GM21526 (cell line): ENCODE data around the gene WIPF1.

Experiments
- ATAC-seq: cut with Tn5 transposase; IDR thresholded peaks from one replicate; pipeline ENCODE4 v1.9.1; 2021; ENCODE audit warnings: moderate library complexity; ENCODE audit not compliant: unreplicated experiment, low FRiP score

The WIPF1 gene, protein sequence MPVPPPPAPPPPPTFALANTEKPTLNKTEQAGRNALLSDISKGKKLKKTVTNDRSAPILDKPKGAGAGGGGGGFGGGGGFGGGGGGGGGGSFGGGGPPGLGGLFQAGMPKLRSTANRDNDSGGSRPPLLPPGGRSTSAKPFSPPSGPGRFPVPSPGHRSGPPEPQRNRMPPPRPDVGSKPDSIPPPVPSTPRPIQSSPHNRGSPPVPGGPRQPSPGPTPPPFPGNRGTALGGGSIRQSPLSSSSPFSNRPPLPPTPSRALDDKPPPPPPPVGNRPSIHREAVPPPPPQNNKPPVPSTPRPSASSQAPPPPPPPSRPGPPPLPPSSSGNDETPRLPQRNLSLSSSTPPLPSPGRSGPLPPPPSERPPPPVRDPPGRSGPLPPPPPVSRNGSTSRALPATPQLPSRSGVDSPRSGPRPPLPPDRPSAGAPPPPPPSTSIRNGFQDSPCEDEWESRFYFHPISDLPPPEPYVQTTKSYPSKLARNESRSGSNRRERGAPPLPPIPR

DNA sequence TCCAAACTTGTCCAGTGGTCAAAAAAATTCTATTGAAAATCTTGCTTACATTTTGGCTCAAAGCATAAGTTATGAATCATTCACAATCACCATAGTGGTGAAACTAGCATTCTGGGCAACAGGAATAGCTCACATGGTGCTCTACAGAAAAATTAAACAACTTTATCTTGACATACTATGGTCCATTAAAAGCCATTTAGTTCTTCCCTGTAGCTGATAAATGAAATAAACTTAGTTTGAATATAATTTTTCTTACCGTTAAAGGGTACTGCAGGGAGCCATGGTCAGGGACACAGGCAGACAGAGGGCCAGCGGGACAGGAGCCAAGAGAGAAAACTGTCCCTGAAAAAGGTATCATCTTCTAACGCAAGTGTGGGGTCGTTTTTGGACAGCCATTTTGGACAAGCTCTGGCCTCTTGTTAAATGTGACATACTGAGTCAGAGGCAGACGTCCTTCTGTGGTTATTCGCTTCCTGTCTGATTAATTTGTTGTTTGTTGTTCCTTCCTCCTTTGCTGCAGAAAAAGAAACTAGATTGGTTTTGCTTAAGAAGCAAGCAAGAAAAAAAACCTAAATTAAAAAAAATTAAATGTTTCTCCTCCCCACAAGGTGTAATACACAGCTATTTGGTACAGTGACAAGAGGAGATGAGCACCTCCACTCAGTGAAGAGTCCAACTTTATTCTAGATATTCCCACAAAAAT is at the start of gene WIPF1:
Gene WIPF1 (minus strand): TSS at position 460 of the 703 bp plus-strand sequence. CDS start 12,231 bp downstream, outside the sequence.
- peak; percentile 44 for ATAC-seq

DNA sequence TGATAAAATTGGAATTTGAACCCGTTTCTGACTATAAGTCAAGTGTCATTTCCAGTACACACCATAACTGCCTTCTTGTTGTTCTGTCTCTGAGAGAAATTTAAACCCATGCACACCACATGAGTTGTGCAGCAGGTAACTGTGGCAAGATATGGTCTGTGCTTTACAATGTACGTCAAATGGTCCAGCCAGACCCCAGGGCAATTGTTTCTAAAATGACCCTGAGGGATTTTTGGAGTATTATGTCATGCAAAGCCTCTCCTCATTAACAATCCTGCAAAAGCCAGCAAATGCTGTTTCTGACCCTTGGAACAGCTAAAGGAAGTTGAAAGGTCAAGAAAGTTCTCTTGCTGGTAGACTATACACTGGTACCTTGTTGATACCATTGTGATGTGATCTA is 47.7 kb upstream of the WIPF1 start:
- ATAC-seq: no peak

DNA sequence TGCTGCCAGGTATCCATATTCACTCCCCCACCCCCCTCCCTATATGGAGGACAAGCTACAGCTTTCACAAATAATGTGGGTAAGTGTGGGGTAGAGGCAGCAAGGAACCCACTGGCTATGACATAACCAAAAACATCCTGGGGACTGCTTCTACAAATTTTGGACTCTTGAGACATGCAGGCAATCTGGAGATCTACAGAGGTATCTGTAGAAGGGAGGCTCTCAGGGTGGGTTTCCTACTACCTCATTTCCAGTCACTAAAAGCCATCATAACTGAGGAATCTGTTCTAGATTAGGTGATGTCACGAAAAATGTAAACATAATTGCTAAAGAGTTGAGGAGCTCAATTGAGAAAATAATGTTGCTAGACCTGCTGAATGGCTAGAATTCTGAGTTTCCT is 46.8 kb upstream of the WIPF1 start:
- no peak for ATAC-seq

DNA sequence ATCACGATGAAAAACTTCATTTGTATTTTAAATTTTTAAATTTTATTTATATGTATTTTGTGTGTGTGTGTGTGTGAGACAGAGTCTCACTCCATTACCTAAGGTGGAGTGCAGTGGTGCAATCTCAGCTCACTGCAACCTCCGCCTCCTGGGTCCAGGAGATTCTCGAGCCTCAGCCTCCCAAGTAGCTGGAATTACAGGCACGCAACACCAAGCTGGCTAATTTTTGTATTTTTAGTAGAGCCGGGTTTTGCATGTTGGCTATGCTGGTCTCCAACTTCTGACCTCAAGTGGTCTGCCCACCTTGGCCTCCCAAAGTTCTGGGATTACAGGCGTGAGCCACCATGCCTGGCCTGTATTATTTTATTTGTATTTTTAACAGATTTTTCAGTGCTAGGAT is 45.8 kb upstream of the WIPF1 start:
- ATAC-seq: no peak

DNA sequence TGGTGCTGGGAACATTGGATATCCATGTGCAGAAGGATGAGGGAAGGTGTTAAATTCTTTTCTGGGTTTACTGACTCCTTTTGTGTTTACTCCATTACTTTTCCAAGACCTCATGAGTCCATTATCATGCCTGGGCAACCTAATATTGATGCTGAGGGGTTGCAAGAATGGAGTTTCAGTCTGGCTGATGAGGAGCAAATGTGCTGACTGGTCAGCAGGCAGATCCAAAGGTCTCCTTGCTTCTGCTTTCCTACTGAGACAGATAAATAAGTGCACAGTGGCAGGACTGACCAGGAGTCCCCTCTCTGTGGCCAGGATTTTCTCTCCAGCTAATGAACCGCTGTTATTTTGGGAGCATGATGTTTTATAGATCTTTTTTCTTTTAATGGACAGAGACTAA is 43.6 kb upstream of the WIPF1 start:
- ATAC-seq: no peak

DNA sequence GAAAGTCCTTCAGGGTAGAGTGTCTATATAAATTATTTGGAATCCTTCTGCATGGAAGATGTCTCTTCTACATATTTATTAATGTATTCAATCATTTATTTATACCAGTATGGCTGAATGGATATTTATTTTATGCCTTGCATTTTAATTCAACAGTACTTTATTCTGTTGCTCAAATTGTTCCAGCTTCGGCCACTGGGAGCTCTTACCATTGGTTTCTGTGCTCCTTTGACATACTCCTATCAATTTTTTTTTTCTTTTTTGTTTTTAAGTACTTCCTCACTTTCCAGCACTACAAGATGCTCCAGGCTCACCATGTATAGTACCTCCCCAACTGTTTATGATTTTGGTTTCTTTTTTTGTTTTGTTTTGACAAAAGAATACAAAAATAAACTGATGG is 39.4 kb upstream of the WIPF1 start:
- no peak for ATAC-seq

DNA sequence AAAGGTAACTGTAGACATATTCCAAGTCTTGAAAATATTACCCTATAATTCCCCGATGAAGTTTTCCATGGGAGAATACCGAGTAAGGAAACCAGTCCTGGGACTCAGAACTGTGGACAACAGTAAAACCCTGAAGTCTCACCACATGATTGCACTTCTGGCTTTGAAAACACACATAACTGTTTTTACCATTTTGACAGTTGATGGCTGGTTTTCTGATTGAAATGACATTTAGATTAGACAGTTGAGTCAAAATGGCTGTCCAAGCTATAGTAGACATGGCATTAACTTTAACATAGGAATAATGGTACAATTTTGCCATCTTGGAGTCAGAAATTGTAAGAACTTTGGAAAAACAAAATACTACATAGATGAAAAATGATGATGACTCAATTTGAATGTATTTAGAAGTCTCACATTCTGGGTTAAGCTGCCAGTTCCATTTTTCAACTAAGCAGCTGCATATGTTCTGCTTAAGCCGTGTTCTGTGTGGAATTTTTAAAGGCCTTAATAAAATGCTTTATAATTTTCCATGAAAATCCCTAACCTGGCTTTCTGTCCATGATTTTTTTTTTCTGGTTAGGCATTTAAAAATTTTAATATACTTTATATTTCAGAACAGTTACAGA is 38.3 kb upstream of the WIPF1 start:
- ATAC-seq: no peak

DNA sequence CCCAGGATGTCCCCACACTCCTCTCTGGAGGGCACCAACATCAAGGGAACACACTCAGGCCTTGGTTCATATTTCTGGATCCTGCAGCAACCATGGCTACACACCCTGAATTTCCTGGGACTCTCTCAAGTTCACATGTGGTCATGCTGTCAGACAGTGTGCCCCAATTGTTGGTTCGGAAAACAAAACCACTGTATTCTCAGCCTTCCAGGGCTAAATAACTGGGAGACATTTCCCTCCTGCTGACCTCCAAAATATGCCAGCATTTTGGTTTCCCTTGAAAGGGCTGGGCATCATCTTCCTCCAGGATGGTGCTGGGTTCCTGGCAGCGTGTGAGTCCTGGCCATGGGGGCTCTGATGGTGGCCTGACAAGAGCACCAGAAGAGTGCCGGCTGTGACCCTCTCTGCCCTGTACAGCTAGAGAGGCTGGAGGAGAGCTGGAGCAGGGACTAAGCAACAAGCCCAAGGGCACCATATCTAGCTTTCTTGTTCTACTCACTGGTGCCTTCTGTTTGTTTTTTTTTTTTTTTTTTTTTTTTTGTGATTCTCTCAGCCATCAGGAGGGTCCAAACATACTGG is 37.5 kb upstream of the WIPF1 start:
- ATAC-seq: no peak

DNA sequence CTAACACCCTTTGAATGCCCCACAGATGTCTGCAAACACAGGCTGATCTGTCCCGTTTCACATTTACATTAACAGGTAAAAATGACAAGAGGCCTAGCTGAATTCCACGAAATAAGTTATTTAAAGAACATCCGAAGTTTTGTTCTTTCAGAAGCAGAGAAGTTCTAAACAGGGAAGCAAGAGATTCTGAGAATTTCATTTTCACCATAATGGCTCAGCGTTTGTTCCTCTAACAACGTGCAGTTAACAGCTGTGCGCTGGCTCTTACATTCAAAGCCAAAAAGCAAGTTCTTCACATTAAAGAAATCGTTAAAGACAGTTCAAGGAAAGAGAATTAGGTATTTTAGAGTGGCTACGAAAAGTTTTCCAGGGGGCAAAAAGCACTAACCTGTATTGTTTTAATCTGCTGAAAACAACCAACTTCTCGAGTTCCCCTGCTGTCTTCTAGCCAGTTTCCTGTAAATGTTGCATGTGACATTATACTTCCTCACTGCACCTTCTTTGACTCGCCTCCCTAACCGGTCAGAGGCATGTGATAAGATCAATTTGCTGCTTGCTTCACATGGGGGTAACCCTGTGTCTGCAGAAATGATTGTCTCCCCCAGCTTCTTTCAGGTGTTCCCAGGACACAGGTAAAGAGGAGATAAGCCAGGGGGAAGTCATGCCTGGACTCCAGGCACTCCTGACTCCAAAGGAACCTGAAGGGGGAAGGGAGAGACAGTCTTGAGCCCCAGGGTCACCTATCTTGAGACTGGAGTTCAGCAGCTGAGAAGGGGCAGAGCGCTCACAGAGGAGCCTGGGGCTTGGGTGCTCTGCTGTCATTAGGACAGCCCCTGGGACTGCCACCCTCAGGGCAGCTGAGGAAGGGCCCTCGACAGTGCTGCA is 36.8 kb upstream of the WIPF1 start:
- peak; percentile 59 for ATAC-seq

DNA sequence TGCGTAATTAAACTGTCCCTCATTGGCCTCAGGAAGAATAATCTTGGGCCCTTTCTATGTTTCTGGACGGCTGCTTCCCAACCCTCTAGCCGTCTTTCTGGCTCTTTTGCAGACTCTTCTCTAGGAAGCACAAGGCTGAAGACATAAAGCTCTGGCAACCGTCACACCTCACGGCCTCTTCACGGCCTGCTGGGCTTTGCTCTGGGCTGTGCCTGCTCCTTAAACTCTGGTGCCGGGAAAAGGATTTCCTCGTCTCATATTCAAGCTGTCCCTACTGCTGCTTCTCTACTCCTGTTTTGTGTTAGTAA is 36.0 kb upstream of the WIPF1 start:
- ATAC-seq: no peak

DNA sequence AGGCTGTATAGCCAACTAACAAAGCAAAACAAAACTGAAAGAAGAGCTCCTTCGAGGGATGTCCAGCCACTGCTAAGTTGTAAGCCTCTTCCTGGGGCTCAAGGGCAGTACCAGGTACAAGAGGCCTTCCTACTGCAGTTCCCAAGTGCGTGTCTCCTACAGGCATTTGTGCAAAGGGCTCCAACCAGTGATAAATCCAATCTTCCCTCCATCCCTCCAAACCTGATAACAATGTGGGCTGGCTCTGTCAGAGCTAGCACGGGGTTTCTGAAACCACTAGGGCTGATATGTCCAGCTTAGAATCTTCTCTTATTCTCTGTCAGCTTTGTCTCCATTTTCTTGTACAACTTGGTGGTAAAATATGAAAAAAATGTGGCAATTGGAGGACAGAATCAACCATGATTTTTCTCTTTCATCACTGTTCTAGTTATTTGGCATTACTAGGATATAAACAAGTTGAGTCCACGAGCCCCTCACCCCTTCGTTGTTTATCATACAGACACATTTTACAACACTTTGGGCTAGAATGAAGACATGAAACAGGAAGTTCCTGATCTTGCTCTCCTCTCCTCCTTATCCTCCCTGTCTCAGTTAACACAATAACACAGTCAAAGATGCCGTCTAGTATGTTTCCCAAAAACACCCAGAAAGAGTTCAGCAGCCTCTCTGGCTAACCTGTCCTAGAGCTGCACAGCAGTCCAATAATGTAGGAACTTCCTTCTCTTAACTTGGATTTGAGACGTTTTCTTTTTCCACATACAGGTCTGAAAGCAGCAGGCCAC is 35.4 kb upstream of the WIPF1 start:
- peak; percentile 32 for ATAC-seq

DNA sequence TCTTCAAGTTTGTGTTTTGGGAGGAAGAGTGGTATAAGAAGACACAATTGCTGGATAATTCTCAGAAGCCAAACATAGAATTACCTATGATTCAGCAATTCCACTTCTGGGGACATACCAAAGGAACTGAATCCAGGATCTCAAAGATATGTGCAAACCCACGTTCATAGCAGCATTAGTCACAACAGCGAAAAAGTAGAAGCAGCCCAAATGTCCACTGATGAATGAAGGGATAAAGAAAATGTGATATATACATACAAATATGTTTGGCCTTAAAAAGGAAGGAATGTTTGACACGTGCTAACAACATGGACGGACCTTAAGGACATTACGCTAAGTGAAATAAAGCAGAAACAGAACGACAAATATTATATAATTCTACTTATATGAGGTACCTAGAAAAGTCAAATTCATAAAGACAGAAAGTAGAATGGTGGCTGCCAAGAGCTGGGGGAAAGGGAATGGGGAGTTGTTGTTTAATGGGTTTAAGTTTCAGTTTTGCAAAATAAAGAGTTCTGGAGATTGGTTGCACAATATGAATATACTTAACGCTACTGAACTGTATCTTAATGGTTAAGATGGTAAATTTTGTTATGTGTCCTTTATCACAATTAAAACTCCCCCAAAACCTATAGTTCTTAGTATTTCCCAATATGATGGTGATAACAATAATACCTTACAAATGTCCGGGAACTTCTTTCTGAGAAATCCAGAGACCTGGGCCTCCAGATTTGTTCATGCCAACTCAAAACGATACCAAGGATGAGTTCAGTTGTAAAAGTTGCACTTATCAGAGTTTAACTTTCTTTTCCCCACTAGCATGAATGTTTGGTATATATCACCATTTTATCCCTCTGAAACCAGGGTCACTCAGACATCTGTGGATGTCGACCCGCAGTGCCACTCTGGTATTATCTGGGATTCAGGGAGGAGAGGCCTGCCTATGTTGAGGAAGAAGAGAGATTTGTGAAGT is 33.7 kb upstream of the WIPF1 start:
- ATAC-seq: no peak

DNA sequence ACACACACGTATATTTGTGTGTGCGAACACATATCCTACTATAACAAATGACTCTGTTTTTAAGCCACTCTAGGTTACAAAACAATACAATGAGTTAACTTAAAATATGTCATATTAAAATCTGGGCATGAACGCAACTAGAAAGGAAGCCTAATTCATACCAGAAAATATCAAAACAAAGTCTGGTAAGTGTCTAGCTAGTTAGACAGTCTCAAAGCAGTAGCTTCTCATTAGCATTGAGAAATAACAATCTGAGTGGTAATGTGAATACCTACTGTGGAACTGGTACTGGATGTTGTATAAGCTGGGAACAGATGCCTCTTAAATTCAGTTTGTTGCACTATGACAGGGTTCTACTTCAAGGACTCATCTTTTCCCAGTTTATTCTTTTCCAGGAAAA is 32.5 kb upstream of the WIPF1 start:
- ATAC-seq: no peak

DNA sequence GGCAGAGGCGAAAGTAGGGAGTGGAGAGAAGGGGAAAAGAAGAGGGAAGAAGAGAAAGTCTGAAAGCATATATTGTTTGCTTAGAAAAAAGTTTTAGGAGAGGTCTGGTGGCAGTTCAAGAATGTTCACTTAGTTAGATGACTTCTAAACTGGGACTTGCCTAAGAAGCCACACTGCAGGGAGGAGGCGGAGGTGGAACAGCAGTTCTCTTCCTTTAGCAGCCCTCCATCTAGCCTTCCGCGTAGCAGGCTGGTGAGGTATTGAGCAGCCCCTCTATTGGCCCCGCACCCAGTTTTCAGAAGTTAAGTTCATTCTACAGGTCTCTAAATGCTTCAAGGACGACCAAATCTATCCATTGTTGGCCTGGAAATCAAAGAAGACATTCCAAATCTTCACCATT is 31.9 kb upstream of the WIPF1 start:
- no peak for ATAC-seq

DNA sequence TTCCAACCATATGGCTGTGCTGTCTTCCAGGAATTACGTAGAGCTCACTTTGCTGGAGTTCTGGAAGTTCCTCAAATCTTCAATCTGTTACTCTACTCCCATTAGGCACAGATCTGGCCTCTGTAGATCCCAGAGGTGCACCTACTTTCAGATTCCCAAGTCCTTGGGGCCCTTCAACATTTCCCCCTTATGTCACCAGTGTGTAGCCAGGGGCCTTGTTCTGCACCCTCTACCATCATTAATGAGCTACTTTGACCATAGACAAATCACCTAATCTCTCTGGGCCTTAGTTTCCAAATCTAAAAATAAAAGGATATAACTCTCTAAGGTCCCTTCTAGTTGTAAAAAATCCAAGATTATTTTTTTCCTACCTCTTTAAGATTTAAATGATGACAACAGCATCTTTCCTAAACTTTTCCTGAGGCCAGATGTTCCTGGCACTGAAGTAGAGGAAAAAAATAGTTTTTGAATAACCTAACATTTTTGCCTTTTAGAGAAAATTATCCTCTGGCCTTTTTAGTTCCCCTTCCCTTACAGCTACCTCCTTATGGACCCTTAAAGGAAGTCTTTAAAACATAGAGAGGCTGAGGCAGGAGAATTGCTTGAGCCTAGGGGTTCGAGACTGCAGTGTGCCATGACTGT is 31.0 kb upstream of the WIPF1 start:
- no peak for ATAC-seq

DNA sequence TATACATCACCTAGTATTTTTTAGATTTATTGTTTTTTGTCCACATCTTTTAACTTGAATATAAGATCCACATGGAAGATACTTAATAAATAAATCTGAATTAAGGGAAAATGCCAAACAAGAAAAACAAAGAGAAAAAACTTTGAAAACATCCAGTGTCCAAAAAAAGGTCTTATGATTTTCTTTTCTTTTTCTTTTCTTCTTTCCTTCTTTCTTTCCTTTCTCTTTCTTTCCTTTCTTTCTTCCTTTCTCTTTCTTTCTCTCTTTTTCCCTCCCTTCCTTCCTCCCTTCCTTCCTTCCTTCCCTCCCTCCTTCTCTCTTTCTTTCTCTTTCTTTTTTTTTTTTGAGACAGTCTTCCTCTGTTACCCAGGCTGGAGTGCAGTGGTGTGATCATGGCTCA is 29.6 kb upstream of the WIPF1 start:
- no peak for ATAC-seq

DNA sequence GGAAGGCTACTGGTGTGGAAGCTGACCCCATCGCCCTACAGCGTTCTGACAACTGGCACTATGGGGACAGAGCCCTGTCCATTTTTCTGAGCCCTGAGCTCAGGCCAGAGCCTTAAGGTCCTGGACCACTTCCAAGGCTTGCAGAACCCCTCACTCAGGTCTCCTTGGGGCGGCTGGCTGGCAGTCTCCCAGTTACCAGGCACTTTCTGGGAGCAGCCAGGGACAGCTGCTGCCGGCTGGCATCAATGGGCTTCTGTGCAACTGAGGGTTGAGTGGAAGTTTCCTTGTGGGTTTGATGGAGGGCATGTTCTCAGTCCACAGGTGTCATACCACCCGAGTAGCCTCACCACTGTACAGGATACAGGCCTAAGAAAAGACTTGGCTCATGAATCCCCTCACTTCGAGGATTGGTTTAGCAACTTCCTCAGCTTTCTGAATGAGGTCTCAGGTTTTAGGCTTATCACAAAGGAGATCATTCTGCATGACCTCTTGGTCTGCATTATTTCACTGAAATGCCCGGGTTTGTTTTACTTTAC is 27.4 kb upstream of the WIPF1 start:
- no peak for ATAC-seq

DNA sequence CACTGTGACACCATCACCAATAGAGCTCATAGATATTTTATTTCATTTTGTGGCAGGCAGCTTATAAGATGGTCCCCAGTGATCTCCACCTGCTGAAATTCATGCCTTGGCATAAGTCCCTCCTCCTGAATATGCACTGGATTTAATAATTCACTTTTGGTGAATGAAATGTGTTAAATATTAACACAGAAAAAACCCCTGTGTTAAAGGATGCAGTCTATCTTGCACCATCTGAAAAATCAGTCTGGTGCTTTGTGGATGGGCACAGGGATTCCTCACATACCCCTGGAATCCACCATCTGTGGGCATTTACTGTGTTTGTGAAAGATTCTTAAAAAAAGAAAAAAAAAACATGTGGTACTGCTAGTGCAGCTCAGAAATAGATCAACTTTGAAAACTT is 26.1 kb upstream of the WIPF1 start:
- no peak for ATAC-seq
